Measurements from ENCODE around the gene EIF2S1. TPM values are rescaled to one million over a fixed set of nuclear protein-coding genes. Genes with fewer than 3 reads are reported as not detected.

The EIF2S1 gene
- total and polyA plus RNA-seq, 2 donors from 2014 or later = 52.8 to 78.2 TPM

DNA sequence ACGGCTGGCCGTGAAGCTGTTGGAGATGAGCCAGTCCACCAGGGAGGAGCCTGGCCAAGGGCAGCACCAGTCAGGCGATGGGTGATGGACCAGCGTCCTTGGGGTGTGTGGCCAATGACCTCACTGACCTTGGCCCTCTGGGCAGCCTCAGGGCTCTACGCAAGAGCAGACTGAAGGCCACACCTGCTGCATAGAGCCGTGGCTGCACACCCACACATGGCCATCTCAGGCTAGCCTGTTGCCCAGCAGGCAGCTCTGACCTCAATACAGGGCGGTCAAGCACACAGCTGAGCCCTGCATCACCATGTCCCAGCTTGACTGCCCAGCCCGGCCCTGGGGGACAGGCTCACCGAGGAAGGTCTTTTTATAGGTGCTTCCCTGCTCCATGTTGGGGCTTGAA, 32.7 kb downstream of the EIF2S1 start:
- no peaks in the 10 kb centered on the region for H3K9me3 ChIP-seq (ENCODE audit: control insufficient read depth in 2 of 3, insufficient read depth in 1 of 3, low read length in 3 of 3)
- H3K4me1 ChIP-seq (ENCODE audit: control insufficient read depth in 2 of 3, insufficient read depth in 2 of 3, low read depth in 1 of 3, low read length in 3 of 3) = no peaks in the 10 kb centered on the region
- no peak for DNase-seq
- TF ChIP-seq, protein P1, sequence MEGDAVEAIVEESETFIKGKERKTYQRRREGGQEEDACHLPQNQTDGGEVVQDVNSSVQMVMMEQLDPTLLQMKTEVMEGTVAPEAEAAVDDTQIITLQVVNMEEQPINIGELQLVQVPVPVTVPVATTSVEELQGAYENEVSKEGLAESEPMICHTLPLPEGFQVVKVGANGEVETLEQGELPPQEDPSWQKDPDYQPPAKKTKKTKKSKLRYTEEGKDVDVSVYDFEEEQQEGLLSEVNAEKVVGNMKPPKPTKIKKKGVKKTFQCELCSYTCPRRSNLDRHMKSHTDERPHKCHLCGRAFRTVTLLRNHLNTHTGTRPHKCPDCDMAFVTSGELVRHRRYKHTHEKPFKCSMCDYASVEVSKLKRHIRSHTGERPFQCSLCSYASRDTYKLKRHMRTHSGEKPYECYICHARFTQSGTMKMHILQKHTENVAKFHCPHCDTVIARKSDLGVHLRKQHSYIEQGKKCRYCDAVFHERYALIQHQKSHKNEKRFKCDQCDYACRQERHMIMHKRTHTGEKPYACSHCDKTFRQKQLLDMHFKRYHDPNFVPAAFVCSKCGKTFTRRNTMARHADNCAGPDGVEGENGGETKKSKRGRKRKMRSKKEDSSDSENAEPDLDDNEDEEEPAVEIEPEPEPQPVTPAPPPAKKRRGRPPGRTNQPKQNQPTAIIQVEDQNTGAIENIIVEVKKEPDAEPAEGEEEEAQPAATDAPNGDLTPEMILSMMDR (IDR thresholded peaks at IDR 0.05; ENCODE audit: borderline replicate concordance, extremely low read depth, insufficient read depth) = no peak
- H3K4me3 ChIP-seq (ENCODE audit: low read length in 3 of 3) = no peak overlapping the region
- intact Hi-C loops (cut with DNase I) = no loop called here
- no peaks in the 10 kb centered on the region for H3K27me3 ChIP-seq (ENCODE audit: control insufficient read depth, insufficient read depth, low read length)
- H3K27ac ChIP-seq (ENCODE audit: low read depth in 2 of 2, low read length in 2 of 2) = no peak overlapping the region
- H3K36me3 ChIP-seq (ENCODE audit: control insufficient read depth in 2 of 3, insufficient read depth in 3 of 3, low read length in 3 of 3) = no peaks in the 10 kb centered on the region
- no peak overlapping the region for H3K9ac ChIP-seq (ENCODE audit: low read length in 3 of 3)
- FAIRE-seq = no peak

DNA sequence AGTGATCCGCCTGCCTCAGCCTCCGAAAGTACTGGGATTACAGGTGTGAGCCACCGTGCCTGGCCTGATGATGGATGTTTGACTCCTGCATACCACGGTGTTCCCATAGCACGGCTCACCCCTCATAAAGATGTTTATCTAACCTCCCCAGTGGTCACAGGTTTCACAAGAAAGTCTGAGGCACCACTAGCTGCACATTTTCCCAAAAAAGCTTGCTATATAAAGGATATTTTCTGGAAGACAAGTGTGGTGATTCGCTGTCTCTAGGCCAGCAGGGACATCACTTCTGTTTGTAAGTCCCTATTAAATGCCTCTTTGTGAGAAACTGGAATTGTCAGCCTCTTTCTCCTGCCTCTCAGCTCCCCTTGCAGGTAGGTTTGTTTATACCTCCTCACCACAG, 33.6 kb downstream of the EIF2S1 start:
- DNase-seq (no peak), FAIRE-seq (no peak)
- Histone ChIP-seq H3K9me3 (ENCODE audit: control insufficient read depth in 2 of 3, insufficient read depth in 1 of 3, low read length in 3 of 3) (no peaks in the 10 kb centered on the region), H3K27ac (ENCODE audit: low read depth in 2 of 2, low read length in 2 of 2) (no peak overlapping the region), H3K4me3 (ENCODE audit: low read length in 3 of 3) (no peak overlapping the region), H3K9ac (ENCODE audit: low read length in 3 of 3) (no peak overlapping the region), H3K27me3 (ENCODE audit: control insufficient read depth, insufficient read depth, low read length) (no peaks in the 10 kb centered on the region), H3K36me3 (ENCODE audit: control insufficient read depth in 2 of 3, insufficient read depth in 3 of 3, low read length in 3 of 3) (no peaks in the 10 kb centered on the region), H3K4me1 (ENCODE audit: control insufficient read depth in 2 of 3, insufficient read depth in 2 of 3, low read depth in 1 of 3, low read length in 3 of 3) (no peaks in the 10 kb centered on the region)
- intact Hi-C loops (cut with DNase I) = no loop called here
- TF ChIP-seq, protein P1 (IDR thresholded peaks at IDR 0.05; ENCODE audit: borderline replicate concordance, extremely low read depth, insufficient read depth) = no peak

DNA sequence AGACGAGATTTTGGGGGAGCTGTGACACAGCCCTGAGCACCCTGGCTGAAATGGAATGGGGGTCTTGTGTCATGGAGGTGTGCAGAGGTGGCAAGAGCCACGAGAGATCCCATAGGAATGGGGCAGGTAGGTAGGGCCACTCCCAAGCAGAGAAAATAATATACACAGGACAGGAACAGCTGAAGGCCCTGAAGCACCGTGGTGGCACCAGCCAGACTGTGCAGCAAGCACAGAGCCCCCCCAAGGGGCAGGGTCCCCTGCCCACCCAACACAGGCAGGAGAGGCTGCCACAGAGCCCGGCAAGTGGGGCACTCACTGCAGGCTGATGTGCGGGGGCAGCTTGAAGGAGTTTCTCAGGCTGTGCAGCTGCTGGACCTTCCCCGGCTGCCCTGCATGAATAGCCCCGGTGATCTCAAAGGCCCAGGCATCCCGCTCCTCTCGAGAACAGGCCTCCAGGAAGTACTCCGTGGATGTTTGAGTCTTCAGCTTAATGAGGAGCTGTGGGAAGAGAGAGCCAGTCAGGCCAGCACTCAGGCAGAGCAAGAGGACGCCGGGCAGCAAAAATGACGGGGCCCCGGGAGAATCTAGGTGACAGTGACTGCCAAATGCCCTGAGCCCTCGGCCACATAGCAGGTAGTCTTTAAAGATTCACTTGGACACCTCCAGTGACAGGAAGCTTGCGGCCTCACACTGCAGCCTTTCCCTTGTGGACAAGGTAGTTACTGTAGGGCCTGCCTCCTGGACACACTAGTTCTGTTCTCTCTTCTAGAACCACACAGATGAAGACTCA, 35.2 kb downstream of the EIF2S1 start:
- FAIRE-seq (no peak), DNase-seq (peak in 3 of 5 donors; percentile 23 to 41 (median 26))
- H3K36me3 ChIP-seq (ENCODE audit: control insufficient read depth in 2 of 3, insufficient read depth in 3 of 3, low read length in 3 of 3) = no peaks in the 10 kb centered on the region
- no peak overlapping the region for H3K4me3 ChIP-seq (ENCODE audit: low read length in 3 of 3)
- no peak overlapping the region for H3K27ac ChIP-seq (ENCODE audit: low read depth in 2 of 2, low read length in 2 of 2)
- intact Hi-C loops (cut with DNase I) = no loop called here
- no peak overlapping the region for H3K9ac ChIP-seq (ENCODE audit: low read length in 3 of 3)
- TF ChIP-seq, protein P1 (IDR thresholded peaks at IDR 0.05; ENCODE audit: borderline replicate concordance, extremely low read depth, insufficient read depth) = no peak
- H3K9me3 ChIP-seq (ENCODE audit: control insufficient read depth in 2 of 3, insufficient read depth in 1 of 3, low read length in 3 of 3) = no peaks in the 10 kb centered on the region
- H3K4me1 ChIP-seq (ENCODE audit: control insufficient read depth in 2 of 3, insufficient read depth in 2 of 3, low read depth in 1 of 3, low read length in 3 of 3) = no peaks in the 10 kb centered on the region
- H3K27me3 ChIP-seq (ENCODE audit: control insufficient read depth, insufficient read depth, low read length) = no peaks in the 10 kb centered on the region

DNA sequence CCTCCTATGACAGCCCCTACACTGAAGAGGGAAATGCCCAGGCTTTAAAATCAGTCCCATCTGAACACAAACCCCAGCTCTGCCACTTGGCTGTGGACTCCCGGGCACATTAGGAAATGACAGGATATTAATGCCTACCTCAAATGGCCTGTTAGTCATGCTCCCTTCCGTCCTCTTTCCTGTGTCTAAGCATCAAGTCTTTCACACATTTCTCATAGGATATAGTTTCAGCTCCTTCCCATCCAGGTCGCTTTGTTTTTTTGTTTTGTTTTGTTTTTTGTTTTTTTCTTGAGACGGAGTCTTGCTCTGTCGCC, 35.7 kb downstream of the EIF2S1 start:
- no peak overlapping the region for H3K27ac ChIP-seq (ENCODE audit: low read depth in 2 of 2, low read length in 2 of 2)
- DNase-seq (no peak), FAIRE-seq (no peak)
- no peaks in the 10 kb centered on the region for H3K9me3 ChIP-seq (ENCODE audit: control insufficient read depth in 2 of 3, insufficient read depth in 1 of 3, low read length in 3 of 3)
- no peaks in the 10 kb centered on the region for H3K4me1 ChIP-seq (ENCODE audit: control insufficient read depth in 2 of 3, insufficient read depth in 2 of 3, low read depth in 1 of 3, low read length in 3 of 3)
- H3K27me3 ChIP-seq (ENCODE audit: control insufficient read depth, insufficient read depth, low read length) = no peaks in the 10 kb centered on the region
- H3K36me3 ChIP-seq (ENCODE audit: control insufficient read depth in 2 of 3, insufficient read depth in 3 of 3, low read length in 3 of 3) = no peaks in the 10 kb centered on the region
- H3K9ac ChIP-seq (ENCODE audit: low read length in 3 of 3) = no peak overlapping the region
- no peak overlapping the region for H3K4me3 ChIP-seq (ENCODE audit: low read length in 3 of 3)
- intact Hi-C loops (cut with DNase I) = no loop called here
- TF ChIP-seq, protein P1 (IDR thresholded peaks at IDR 0.05; ENCODE audit: borderline replicate concordance, extremely low read depth, insufficient read depth) = no peak

Measured in kidney (tissue), 14 donors.